Nephron (organoid): ENCODE results near the gene LENG9.
"Not testable (repeated sequence)": the region's sequence is repeated elsewhere in the genome, so short reads cannot be mapped to it uniquely, and the experiment has no call there.

Source experiments
- H3K27ac Mint-ChIP-seq, 3 experiments: 2 replicates each; pipeline ENCODE4 v1.8.0; 2020; ENCODE audit warnings: mixed read lengths in 3 of 3, mild to moderate bottlenecking in 2 of 3, moderate library complexity in 1 of 3
- H3K27me3 Mint-ChIP-seq: 2 replicates; pipeline ENCODE4 v1.8.0; 2021; ENCODE audit warnings: low read depth, mild to moderate bottlenecking, moderate library complexity, mixed read lengths
- H3K36me3 Mint-ChIP-seq: 2 replicates; pipeline ENCODE4 v1.8.0; 2020; ENCODE audit warnings: low read depth, mixed read lengths
- H3K4me1 Mint-ChIP-seq: 2 replicates; pipeline ENCODE4 v1.8.0; 2020; ENCODE audit warnings: mixed read lengths
- H3K4me3 Mint-ChIP-seq, 3 experiments: 2 replicates each; pipeline ENCODE4 v1.8.0; 2020; ENCODE audit warnings: mild to moderate bottlenecking in 3 of 3, mixed read lengths in 3 of 3, moderate library complexity in 2 of 3
- H3K9me3 Mint-ChIP-seq: 2 replicates; pipeline ENCODE4 v1.8.0; 2020; ENCODE audit warnings: mixed read lengths
- TF ChIP-seq, protein P1 (sequence below), 3 experiments: fragments of 200-600 bp; sonication (generic); IDR thresholded peaks; one replicate each; pipeline ENCODE4 v1.5.0; 2021; ENCODE audit warnings: antibody characterized with exemption in 3 of 3; ENCODE audit not compliant: unreplicated experiment in 3 of 3

Gene LENG9

DNA sequence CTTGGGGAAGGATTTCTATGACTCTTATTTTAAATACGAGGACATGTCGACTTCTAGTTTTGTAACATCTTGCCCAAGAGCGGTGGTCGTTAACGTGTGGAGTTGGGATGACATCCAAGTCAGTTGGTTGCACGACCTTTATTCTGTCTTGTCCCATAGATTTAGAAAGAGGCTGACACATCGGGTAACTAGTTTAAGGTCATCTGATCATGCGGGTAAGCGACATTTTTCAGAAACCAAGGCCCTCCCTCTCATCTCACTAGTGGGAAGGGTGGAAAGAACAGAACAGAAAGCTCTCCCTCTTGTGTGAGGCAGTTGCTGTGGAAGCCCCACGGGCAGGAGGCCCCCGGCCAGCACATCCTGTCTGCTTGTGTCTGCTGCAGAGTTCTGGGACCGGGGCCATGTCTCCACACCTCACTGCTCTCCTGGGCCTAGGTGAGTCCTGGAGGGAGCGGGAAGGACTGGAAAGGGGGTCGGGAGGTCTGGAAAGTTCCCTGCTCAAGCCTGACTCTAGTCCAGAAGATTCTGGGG is 39.0 kb upstream of the LENG9 start, which contains the start of gene LAIR2:
Gene LAIR2, plus strand, starts transcription at position 314 of the 531 bp plus-strand sequence. Its CDS starts 88 bp downstream, at position 402.
- H3K9me3 Mint-ChIP-seq, result peaks cover 26% of the 10 kb centered on the region
- no peaks in the 10 kb centered on the region for H3K36me3 Mint-ChIP-seq
- H3K27me3 Mint-ChIP-seq, result no peaks in the 10 kb centered on the region

DNA sequence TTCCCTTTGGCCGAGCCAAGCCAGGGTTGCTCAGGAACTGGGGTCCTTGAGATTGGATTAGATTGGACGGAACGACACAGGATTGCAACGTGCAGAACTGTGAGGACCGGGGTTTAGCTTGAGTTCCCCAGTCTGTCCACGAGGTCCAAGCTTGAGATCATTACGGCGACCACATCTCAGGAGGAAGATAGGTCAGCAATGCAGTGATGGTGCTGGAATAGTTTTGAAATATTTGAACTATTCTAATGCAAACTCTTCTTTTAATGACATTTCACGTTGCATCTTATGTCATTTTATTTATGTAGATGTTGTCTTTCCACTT is 34.8 kb upstream of the LENG9 start:
- H3K9me3 Mint-ChIP-seq, result peaks cover 19% of the 10 kb centered on the region
- H3K4me3 Mint-ChIP-seq, H3K4me1 Mint-ChIP-seq, H3K27me3 Mint-ChIP-seq, H3K27ac Mint-ChIP-seq, H3K36me3 Mint-ChIP-seq: not testable (repeated sequence)

More for the DNA sequence above, 39.0 kb upstream of the LENG9 start, which contains the start of gene LAIR2:
- TF ChIP-seq, protein P1, sequence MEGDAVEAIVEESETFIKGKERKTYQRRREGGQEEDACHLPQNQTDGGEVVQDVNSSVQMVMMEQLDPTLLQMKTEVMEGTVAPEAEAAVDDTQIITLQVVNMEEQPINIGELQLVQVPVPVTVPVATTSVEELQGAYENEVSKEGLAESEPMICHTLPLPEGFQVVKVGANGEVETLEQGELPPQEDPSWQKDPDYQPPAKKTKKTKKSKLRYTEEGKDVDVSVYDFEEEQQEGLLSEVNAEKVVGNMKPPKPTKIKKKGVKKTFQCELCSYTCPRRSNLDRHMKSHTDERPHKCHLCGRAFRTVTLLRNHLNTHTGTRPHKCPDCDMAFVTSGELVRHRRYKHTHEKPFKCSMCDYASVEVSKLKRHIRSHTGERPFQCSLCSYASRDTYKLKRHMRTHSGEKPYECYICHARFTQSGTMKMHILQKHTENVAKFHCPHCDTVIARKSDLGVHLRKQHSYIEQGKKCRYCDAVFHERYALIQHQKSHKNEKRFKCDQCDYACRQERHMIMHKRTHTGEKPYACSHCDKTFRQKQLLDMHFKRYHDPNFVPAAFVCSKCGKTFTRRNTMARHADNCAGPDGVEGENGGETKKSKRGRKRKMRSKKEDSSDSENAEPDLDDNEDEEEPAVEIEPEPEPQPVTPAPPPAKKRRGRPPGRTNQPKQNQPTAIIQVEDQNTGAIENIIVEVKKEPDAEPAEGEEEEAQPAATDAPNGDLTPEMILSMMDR (IDR thresholded peaks at IDR 0.05; ENCODE audit: unreplicated experiment in 3 of 3), result no peak
- no peaks in the 10 kb centered on the region for H3K4me1 Mint-ChIP-seq
- no peak within 1 kb of the TSS for H3K27ac Mint-ChIP-seq
- no peak within 1 kb of the TSS for H3K4me3 Mint-ChIP-seq

DNA sequence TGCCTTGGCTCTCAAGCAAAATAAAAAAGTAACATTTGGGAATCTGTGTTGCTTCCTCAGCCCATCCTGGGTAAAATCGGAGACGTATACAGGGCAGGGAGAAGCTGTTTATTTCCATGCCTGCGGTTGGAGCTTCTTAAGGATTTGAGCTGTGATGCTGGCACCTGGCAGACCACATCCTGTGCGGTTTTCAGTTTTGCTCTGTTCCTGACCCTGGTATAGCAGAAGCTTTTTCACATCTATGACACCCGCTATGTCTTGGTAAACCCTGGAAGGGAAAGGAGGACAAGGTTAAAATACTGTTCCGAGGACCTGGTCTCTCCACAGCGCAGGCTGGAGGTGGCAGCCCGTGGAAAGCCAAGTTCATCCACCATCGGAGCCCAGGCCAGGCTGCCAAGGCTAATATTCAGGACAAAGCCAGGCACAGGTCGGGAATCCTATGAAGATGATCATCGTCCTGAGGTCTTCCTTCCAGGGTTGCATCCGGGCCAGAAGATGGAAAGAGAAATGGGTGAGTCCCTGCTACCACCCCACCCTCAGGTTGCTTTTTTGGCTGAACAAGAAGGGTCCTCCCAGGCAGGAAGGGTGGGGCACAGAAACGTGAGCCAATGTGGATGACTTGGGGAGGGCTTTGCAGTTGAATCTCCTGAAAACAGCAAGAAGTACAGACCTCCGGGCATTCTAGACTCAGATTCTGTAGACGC is 34.3 kb upstream of the LENG9 start:
- peaks cover 23% of the 10 kb centered on the region for H3K9me3 Mint-ChIP-seq
- not testable (repeated sequence) for H3K4me3 Mint-ChIP-seq, H3K36me3 Mint-ChIP-seq, H3K27me3 Mint-ChIP-seq, H3K4me1 Mint-ChIP-seq, H3K27ac Mint-ChIP-seq

DNA sequence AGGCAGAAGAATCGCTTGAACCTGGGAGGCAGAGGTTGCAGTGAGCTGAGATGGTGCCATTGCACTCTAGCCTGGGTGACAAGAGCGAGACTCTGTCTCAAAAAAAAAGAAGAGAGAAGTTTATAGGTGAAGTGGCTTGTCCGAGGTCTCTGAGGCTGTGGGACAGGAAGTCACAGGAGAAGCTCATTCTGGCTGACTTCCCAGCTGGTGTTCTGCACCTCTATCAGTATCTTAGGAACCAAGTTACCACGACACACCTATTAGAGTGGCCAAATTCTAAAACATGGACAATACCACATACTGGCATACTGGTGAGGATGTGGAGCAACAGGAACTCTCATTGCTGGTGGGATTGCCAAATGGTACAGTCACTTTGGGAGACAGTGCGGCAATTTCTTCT is 31.7 kb upstream of the LENG9 start:
- H3K4me1 Mint-ChIP-seq, H3K36me3 Mint-ChIP-seq, H3K27ac Mint-ChIP-seq, H3K4me3 Mint-ChIP-seq: not testable (repeated sequence)
- Mint-ChIP-seq H3K9me3 (peaks cover 13% of the 10 kb centered on the region), H3K27me3 (peaks cover 20% of the 10 kb centered on the region)

DNA sequence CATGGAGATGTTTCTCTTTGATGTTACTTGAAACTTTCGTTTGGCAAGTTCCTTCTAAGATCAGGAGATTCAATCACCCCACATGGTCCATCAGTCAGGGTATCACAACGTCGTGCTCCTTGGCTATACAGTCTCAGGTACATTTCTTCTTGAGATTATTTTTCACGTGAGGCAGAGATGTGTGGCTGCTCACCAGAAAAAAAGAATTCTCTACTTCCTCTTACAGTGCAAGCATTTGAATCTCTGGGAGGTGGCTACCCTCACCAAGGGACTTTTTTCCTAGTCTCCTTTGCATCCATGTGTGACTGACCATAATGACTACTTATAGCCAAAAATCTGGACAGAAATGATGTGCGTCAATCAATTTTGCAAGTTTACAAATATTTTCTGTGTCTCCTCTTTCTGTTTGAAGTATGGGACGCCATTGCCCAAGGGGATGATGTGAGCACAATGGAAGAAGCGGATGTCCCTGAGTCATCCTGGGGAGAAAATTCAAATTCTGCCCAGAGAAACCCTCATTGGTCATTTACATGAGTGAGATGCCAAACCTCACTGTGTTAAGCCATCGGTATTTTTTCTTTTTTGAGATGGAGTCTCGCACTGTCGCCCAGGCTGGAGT is 30.5 kb upstream of the LENG9 start:
- H3K4me3 Mint-ChIP-seq, result no peak overlapping the region
- H3K27ac Mint-ChIP-seq, result no peak overlapping the region
- TF ChIP-seq, protein P1 (IDR thresholded peaks at IDR 0.05; ENCODE audit: unreplicated experiment in 3 of 3), result no peak
- no peaks in the 10 kb centered on the region for H3K4me1 Mint-ChIP-seq
- peaks cover 23% of the 10 kb centered on the region for H3K27me3 Mint-ChIP-seq
- H3K36me3 Mint-ChIP-seq, result no peaks in the 10 kb centered on the region
- peaks cover 9% of the 10 kb centered on the region for H3K9me3 Mint-ChIP-seq

DNA sequence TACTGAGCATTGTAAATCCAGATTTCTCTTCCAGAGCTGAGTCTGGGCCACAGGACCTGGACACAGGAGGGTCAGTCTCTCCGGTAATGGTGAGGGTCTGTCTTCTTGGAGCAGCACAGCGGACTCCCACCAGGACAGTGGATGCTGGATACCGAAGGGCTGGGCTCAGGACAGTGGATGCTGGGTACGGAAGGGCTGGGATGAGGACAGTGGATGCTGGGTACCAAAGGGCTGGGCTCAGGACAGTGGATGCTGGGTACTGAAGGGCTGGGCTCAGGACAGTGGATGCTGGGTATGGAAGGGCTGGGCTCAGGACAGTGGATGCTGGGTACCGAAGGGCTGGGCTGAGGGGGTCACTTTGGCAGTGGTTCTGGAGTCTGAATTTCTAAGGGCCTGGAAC is 29.5 kb upstream of the LENG9 start:
- H3K36me3 Mint-ChIP-seq, H3K9me3 Mint-ChIP-seq, H3K4me1 Mint-ChIP-seq, H3K27ac Mint-ChIP-seq, H3K4me3 Mint-ChIP-seq: not testable (repeated sequence)
- peaks cover 23% of the 10 kb centered on the region for H3K27me3 Mint-ChIP-seq

DNA sequence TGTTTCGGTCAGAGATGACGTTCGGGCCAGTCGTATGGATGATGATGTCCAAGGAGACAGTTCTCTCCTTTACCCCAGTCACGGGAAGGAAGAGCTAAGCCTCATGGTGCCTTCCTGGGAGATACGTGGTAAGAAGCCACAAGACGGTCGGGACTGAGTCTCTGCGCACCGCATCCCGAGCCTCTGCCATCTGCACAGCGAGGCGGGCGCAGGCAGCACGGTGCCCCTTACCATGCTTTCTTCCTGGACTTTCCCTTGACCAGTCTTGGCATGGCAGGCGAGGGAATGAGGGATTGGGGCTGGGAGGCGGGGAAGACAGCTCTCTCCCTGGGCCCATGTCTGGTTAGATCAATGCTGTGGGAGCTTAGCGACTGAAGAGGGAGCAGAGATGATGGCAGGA is 29.0 kb upstream of the LENG9 start:
- peaks cover 8% of the 10 kb centered on the region for H3K9me3 Mint-ChIP-seq
- H3K4me1 Mint-ChIP-seq, result no peaks in the 10 kb centered on the region
- peaks cover 23% of the 10 kb centered on the region for H3K27me3 Mint-ChIP-seq
- no peak overlapping the region for H3K4me3 Mint-ChIP-seq
- TF ChIP-seq, protein P1 (IDR thresholded peaks at IDR 0.05; ENCODE audit: unreplicated experiment in 3 of 3), result no peak
- H3K36me3 Mint-ChIP-seq, result no peaks in the 10 kb centered on the region
- no peak overlapping the region for H3K27ac Mint-ChIP-seq

DNA sequence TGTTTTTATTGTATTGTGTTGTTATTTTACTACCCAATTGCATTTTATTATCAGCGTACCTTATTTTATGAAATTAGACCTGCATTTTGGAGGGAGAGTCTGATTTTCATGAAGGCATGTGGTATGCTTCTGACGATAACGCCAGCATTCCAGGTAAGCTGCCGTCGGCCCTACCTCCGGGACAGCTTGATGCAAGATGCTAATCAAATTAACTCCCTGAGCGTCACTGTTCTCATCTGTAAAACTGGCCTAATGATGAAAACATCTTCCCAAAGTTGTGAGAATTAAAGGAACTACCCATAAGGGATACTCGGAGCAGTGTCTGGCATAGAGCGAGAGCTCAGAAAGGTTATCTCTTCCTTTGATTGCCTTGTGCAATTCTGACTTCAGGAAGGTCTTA is 26.2 kb upstream of the LENG9 start:
- Mint-ChIP-seq H3K27me3 (peaks cover 33% of the 10 kb centered on the region), H3K36me3 (no peaks in the 10 kb centered on the region), H3K9me3 (peaks cover 3% of the 10 kb centered on the region), H3K27ac (no peak overlapping the region), H3K4me1 (no peaks in the 10 kb centered on the region), H3K4me3 (no peak overlapping the region)
- TF ChIP-seq, protein P1 (IDR thresholded peaks at IDR 0.05; ENCODE audit: unreplicated experiment in 3 of 3), result no peak
